ENCODE results near the gene RNFT2.

GRCh38 chr12:116697716-116698115 is 40.4 kb upstream of the RNFT2 start:
- TF ChIP-seq CTCF (conservative IDR thresholded peaks at IDR 0.05), result no peak
- no peak for TF ChIP-seq ZFX (IDR thresholded peaks at IDR 0.05)
